ENCODE data around the gene GPR32. TPM values are rescaled to one million over a fixed set of nuclear protein-coding genes. Genes with fewer than 3 reads are reported as not detected.
"Not testable (repeated sequence)": the region's sequence is repeated elsewhere in the genome, so short reads cannot be mapped to it uniquely, and the experiment has no call there.

Gene GPR32
- total RNA-seq, 3 donors from 2014 or later (not counting 1 experiment from before 2014, with no cell fraction given): not detected

GRCh38 chr19:50768277-50768676 is 2.0 kb upstream of the GPR32 start:
- Mint-ChIP-seq H3K36me3 (no peaks in the 10 kb centered on the region), H3K27me3 (ENCODE audit: low read depth in 2 of 2) (peaks cover 7 to 9% of the 10 kb centered on the region in 2 donors), H3K9me3 (no peaks in the 10 kb centered on the region), H3K4me1 (no peaks in the 10 kb centered on the region), H3K4me3 (no peak overlapping the region), H3K27ac (no peak overlapping the region)
- 33% methylated on average over 5 of the region's 5 CpGs for WGBS (ENCODE audit: insufficient coverage)
- no peak overlapping the region for H3K27ac ChIP-seq (ENCODE audit: low read length)
- TF ChIP-seq CTCF (IDR thresholded peaks at IDR 0.05): no peak
- no peaks in the 10 kb centered on the region for H3K27me3 ChIP-seq (ENCODE audit: control insufficient read depth, insufficient read depth, low read length)
- no peaks in the 10 kb centered on the region for H3K9me3 ChIP-seq (ENCODE audit: control insufficient read depth, insufficient read depth, low read length)
- no peaks in the 10 kb centered on the region for H3K36me3 ChIP-seq (ENCODE audit: control insufficient read depth, insufficient read depth, low read length)
- no peak overlapping the region for H3K4me3 ChIP-seq (ENCODE audit: low read length)
- intact Hi-C loops (cut with micrococcal nuclease): no loop called here
- H3K4me1 ChIP-seq (ENCODE audit: control insufficient read depth, insufficient read depth, low read length): no peaks in the 10 kb centered on the region
- DNase-seq (no peak), ATAC-seq (no peak)

DNA sequence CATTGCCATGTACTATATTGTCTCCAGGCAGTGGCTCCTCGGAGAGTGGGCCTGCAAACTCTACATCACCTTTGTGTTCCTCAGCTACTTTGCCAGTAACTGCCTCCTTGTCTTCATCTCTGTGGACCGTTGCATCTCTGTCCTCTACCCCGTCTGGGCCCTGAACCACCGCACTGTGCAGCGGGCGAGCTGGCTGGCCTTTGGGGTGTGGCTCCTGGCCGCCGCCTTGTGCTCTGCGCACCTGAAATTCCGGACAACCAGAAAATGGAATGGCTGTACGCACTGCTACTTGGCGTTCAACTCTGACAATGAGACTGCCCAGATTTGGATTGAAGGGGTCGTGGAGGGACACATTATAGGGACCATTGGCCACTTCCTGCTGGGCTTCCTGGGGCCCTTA is 624 bp downstream of the GPR32 start:
- WGBS (ENCODE audit: insufficient coverage): 88% methylated on average over 13 of the region's 13 CpGs
- TF ChIP-seq CTCF (IDR thresholded peaks at IDR 0.05): no peak
- no peak overlapping the region for H3K4me3 ChIP-seq (ENCODE audit: low read length)
- Mint-ChIP-seq H3K4me3 (no peak overlapping the region), H3K27ac (no peak overlapping the region), H3K27me3 (ENCODE audit: low read depth in 2 of 2) (peaks cover 14 to 21% of the 10 kb centered on the region in 2 donors), H3K36me3 (no peaks in the 10 kb centered on the region), H3K4me1 (no peaks in the 10 kb centered on the region), H3K9me3 (no peaks in the 10 kb centered on the region)
- no peaks in the 10 kb centered on the region for H3K27me3 ChIP-seq (ENCODE audit: control insufficient read depth, insufficient read depth, low read length)
- ATAC-seq: no peak
- intact Hi-C loops (cut with micrococcal nuclease): no loop called here
- H3K4me1 ChIP-seq (ENCODE audit: control insufficient read depth, insufficient read depth, low read length): no peaks in the 10 kb centered on the region
- DNase-seq: no peak
- no peak overlapping the region for H3K27ac ChIP-seq (ENCODE audit: low read length)
- no peaks in the 10 kb centered on the region for H3K9me3 ChIP-seq (ENCODE audit: control insufficient read depth, insufficient read depth, low read length)
- H3K36me3 ChIP-seq (ENCODE audit: control insufficient read depth, insufficient read depth, low read length): no peaks in the 10 kb centered on the region

DNA sequence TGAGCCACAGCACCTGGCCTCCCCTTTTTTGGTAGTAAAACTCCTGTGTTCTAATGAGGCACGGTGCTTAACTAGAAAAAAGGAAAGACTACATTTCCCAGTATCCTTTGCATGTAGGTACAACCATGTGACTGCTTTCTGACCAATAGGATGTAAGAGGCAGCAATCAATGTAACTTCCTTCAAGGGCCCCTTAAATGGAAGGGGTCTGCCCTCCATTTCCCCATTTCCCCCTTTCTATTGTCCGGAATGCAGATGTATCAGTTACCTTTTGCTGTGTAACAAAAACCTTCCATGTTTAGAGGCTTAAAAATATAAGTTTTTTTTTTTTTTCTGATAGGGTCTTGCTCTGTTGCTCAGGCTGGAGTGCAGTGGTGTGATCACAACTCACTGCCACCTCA is 2.2 kb downstream of the GPR32 start:
- no peak overlapping the region for H3K4me3 Mint-ChIP-seq
- no peak overlapping the region for H3K27ac Mint-ChIP-seq
- Histone ChIP-seq H3K27ac (ENCODE audit: low read length) (no peak overlapping the region), H3K27me3 (ENCODE audit: control insufficient read depth, insufficient read depth, low read length) (peaks cover 2% of the 10 kb centered on the region), H3K36me3 (ENCODE audit: control insufficient read depth, insufficient read depth, low read length) (no peaks in the 10 kb centered on the region), H3K4me1 (ENCODE audit: control insufficient read depth, insufficient read depth, low read length) (no peaks in the 10 kb centered on the region), H3K4me3 (ENCODE audit: low read length) (no peak overlapping the region), H3K9me3 (ENCODE audit: control insufficient read depth, insufficient read depth, low read length) (no peaks in the 10 kb centered on the region)
- peak in 1 of 3 donors; percentile 46 for ATAC-seq
- H3K4me1 Mint-ChIP-seq: no peaks in the 10 kb centered on the region
- H3K9me3 Mint-ChIP-seq: peaks cover 0 to 2% of the 10 kb centered on the region in 2 donors
- intact Hi-C loops (cut with micrococcal nuclease): no loop called here
- DNase-seq: peak in 1 of 2 donors; percentile 37
- no peak for TF ChIP-seq CTCF (IDR thresholded peaks at IDR 0.05)
- WGBS (ENCODE audit: insufficient coverage): 44% methylated on average over 1 of the region's 2 CpGs
- no peaks in the 10 kb centered on the region for H3K36me3 Mint-ChIP-seq
- H3K27me3 Mint-ChIP-seq (ENCODE audit: low read depth in 2 of 2): peaks cover 22 to 23% of the 10 kb centered on the region in 2 donors

- intact Hi-C loops (cut with micrococcal nuclease); H3K4me1 ChIP-seq (ENCODE audit: control insufficient read depth, insufficient read depth, low read length); H3K27ac Mint-ChIP-seq; H3K9me3 Mint-ChIP-seq; ATAC-seq; H3K27me3 ChIP-seq (ENCODE audit: control insufficient read depth, insufficient read depth, low read length); H3K9me3 ChIP-seq (ENCODE audit: control insufficient read depth, insufficient read depth, low read length); DNase-seq; H3K4me3 ChIP-seq (ENCODE audit: low read length); H3K4me1 Mint-ChIP-seq; H3K27ac ChIP-seq (ENCODE audit: low read length); H3K36me3 ChIP-seq (ENCODE audit: control insufficient read depth, insufficient read depth, low read length); H3K36me3 Mint-ChIP-seq; H3K4me3 Mint-ChIP-seq: not testable (repeated sequence)
- peaks cover 25 to 26% of the 10 kb centered on the region in 2 donors for H3K27me3 Mint-ChIP-seq (ENCODE audit: low read depth in 2 of 2)
- 97% methylated on average over 3 of the region's 3 CpGs for WGBS (ENCODE audit: insufficient coverage)
Measured at GRCh38 chr19:50772912-50773311, 2.6 kb downstream of the GPR32 start.

DNA sequence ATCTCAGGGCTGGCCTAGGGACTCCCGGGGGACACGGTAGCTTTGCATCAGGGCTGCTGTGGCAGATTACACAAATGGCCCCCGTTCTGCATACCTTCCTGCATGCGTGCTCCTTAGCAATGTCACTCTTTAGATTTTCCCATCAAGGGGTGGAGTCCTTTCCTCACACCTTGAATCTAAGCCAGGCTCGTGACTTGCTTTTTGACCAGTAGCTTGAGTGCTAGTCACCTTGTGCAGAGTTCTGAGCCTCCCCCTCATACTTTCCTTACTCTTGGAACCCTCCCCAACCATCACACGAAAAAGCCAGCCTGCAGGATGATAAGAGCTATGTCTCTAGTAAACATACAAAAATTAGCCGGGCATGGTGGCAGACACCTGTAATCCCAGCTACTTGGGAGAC is 3.2 kb downstream of the GPR32 start:
- H3K4me3 Mint-ChIP-seq; H3K27ac Mint-ChIP-seq; intact Hi-C loops (cut with micrococcal nuclease); DNase-seq; H3K9me3 ChIP-seq (ENCODE audit: control insufficient read depth, insufficient read depth, low read length); H3K4me1 Mint-ChIP-seq; H3K36me3 Mint-ChIP-seq; ATAC-seq; H3K4me1 ChIP-seq (ENCODE audit: control insufficient read depth, insufficient read depth, low read length); H3K4me3 ChIP-seq (ENCODE audit: low read length); H3K36me3 ChIP-seq (ENCODE audit: control insufficient read depth, insufficient read depth, low read length); H3K27me3 ChIP-seq (ENCODE audit: control insufficient read depth, insufficient read depth, low read length); H3K9me3 Mint-ChIP-seq; H3K27ac ChIP-seq (ENCODE audit: low read length): not testable (repeated sequence)
- H3K27me3 Mint-ChIP-seq (ENCODE audit: low read depth in 2 of 2): peaks cover 31% of the 10 kb centered on the region in 2 donors
- 69% methylated on average over 7 of the region's 7 CpGs for WGBS (ENCODE audit: insufficient coverage)

Data from natural killer cell (primary cell).